GOT3 (cell line): ENCODE data around the gene TBCD.

ENCODE experiments used
- DNase-seq: peaks from one replicate; lab custom pipeline; 2025; ENCODE audit warnings: mixed read lengths; lab: John Stamatoyannopoulos, UW

The TBCD gene

GRCh38 chr17:82887255-82888164 is 135.6 kb downstream of the TBCD start:
- DNase-seq = no peak

DNA sequence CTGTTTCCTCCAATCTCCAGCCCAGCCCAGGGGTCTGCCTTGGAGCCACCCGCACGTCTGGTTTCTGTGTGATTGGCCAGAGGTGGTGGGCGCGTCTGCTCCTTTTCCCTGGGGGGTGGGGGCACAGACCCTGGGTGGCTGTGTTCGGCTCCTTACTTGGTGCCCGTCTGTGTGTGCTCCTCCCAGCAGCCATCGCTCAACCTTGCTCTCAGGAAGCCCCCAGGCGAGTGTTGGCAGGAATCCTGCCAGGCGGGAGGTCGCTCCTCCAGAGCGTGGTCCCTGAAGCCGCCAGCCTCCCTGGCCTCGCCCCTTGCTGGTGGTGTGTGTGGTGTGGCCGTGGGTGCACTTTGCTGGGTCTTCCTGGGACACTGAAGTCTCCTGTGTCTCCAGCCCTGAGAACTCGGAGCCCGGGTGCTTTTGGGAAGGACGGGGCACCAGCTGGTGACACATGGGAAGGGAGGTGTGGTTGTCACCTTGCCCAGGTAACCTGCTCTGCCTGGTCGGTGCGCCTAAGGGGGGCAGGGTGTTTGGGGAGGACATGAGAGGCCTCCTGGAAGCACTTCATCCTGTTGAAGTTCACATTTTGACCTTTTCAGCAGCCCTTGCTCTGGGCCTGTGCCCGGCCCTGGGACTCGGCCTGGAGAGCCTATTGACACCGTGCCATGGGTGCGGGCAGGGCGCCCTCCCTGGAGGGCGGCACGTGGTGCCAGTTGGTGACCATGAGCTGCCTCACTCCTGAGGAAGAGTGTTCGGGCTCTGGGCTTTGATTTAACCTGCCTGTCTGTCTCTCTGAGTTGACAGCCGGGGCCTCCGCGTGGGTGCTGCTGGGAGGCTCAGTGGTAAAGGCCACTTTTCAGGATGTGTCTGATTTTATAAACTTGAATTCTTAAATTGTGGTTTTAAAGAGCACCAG is 137.0 kb downstream of the TBCD start:
- DNase-seq = no peak

DNA sequence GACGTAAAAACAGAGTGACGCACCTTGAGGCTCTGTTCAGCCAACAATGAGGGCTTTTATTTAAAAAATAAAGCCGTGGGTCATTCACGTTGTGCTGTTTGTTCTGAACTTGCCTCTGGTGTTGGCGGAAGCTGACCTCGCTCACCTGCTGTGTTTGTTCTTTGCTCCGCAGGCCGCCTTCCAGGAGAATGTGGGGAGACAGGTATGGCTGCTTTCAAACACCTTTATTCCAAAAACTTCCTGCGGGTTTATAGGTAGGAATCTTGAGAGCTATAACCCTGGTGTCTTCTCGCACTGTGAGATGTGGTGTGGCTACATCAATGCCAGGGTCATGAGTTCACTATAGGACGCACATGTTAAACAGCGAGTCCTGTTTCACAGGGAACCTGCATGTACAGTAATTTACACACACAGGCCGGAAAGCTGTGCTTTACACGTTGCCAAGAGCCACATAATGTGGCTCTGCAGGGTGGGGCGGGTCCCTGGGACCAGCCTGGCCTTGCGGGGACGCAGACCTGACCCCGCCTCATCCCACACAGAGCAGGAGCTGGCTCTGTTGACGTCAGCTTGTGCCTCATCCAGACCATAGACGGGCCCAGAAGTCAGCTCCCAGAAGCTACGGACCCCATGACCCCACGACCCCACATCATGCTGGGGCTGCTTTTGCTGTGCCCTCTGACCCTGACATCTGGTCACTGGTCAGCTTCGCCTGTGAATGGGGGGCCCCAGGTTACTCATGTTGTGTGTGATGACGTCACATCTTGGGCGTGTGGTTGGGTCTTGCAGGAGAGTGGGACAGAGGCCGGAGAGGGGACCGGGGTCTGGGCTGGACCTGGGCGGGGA is 137.9 kb downstream of the TBCD start:
- no peak for DNase-seq

DNA sequence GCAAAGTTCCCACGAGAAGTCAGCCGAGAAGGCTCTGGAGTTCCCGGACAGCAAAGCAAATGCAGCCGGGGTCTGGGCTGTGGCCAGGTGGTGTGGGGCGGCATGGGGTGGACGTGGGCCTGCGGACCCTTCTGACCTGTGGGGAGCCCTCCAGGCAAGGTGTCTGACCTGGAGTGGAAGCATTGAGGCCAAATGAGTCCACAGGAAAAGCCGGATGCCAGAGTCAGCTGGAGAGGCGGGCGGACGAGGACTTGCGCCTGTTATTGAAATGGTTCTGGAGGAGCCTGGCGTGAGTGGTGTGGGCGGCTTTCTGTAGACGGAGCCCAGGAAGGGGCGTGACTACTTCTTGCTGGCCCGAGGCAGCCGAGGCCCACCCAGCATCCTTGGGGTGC is 138.5 kb downstream of the TBCD start:
- no peak for DNase-seq

DNA sequence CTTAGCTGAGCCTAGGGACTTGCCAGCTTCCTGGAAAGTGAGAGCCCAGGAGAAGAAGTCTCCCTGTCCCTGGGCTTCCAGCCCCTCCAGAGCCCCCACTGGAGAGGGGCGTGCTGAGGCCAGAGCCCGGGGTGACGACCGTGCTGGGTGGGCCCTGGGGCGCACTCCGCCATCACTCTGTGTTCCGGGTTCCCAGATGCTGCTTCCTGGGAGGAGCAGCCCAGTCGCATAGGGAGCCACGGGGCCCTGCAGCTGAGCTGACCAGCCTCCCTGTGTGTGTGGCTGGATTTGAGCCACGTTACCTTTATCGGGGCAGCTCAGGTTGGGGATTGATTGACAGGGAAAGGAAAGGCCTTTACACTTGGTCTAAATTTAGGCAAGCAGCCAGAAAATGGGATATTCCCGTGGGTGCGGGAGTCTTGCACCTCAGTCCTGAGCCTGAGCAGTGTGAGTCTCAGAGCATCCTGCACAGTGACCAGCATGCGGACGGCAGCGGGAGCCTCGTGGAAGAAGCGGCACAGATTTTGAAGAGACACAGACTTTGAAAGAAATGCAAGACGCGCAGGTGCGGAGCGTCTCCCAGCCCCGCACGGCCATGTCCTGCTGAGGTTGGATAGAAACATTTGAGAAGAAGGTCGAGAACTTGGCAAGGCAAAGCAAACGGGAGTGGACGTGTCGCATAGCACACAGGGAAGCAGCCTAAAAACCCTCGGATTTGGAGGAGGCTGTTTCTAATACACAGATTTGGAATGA is 139.2 kb downstream of the TBCD start:
- DNase-seq = no peak

- no peak for DNase-seq
Observed at GRCh38 chr17:82891911-82892310, 140.0 kb downstream of the TBCD start.

DNA sequence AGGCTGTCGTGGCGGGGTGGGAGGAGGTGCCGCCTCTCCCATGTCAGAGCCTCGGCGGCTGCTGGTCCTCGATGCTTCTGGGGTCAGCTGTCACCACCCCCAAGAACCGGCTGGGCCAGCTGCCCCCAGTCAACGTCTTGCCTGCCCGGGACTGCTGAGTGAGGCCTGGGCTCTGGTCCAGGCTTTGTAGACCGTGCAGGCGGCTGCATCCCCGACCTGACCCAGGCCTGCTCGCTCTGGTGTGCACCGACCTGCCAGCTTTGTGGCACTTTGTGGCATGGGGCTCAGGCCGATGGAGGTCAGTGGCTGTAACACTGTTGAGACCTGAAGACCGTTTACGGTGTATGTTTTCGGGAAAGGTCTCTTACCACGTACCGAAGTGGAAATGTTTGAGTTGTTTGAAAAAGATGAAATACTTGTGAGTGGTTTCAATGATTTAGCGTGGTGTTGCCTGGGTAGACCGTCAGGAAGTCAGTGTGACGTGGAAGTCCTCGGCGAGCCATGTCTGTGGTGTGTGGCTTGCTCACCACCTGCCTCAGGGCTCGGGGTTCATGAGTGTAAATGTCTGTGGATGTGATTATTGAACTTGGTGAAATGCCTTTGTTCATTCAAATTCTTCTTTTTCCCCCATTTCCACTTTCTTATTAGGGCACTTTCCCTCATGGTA is 141.2 kb downstream of the TBCD start:
- DNase-seq = no peak

- no peak for DNase-seq
Observed at GRCh38 chr17:82893779-82894178, 141.9 kb downstream of the TBCD start.

- DNase-seq = no peak
Observed at GRCh38 chr17:82894389-82894788, 142.5 kb downstream of the TBCD start.

DNA sequence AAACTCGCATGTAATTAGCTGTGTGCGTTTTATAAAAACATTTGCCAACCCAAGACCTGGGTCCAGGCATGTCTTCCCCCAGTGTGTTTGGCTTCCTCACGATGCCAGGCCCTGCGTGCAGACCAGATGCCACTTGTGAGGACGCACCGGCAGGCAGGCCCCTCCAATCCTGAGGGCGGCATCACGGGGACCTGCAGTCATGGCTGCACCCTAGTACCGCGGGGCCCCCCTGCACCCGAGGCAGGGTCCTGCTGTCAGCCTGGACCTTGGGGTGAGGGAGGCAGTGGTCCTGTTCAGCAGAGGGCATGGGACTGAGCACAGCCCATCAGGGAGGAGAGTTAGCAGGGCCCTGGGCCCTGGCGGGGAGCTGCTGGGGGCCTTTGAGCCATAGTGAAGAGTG is 143.2 kb downstream of the TBCD start:
- DNase-seq = no peak

DNA sequence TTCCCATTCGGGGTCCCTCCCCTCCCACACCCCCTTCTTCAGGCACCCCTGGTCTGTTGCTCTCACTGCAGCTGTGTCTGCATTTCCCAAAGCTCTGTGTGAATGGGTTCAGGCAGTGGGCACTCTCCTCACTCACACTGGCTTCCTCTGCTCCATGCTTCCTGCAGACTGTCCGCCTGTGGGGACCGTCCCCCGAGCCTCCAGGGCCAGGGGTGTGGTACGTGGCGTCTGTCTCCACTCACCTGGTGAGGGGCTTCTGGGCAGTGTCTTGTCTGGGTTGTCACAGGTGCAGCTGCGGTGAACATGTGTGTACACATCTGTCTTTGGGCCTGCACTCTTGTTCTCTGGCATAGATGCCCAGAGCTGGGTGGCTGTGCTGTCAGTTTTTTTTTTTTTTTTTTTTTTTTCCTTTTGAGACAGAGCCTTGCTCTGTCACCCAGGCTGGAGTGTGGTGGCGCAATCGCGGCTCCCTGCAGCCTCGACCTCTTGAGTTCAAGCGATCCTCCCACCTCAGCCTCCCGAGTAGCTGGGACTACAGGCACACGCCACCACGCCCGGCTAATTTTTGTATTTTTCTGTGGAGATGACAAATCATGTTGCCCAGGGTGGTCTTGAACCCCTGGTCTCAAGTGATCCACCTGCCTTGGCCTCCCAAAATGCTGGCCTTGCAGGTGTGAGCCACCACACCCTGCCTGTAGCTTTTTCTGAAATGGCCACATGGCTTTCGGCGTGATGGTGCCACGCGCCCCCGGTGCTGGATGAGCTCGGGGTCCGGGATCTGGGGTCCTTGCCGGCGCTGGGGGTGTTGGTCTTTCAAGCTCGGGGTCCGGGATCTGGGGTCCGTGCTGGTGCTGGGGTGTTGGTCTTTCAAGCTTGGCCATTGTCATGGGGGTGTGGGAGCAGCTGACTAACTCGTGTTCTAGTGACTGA is 144.5 kb downstream of the TBCD start:
- no peak for DNase-seq

- DNase-seq = no peak
Observed at GRCh38 chr17:82897514-82898249, 145.8 kb downstream of the TBCD start.

GRCh38 chr17:82898976-82899514 is 147.2 kb downstream of the TBCD start:
- DNase-seq = no peak

GRCh38 chr17:82899941-82900340 is 148.1 kb downstream of the TBCD start:
- no peak for DNase-seq

DNA sequence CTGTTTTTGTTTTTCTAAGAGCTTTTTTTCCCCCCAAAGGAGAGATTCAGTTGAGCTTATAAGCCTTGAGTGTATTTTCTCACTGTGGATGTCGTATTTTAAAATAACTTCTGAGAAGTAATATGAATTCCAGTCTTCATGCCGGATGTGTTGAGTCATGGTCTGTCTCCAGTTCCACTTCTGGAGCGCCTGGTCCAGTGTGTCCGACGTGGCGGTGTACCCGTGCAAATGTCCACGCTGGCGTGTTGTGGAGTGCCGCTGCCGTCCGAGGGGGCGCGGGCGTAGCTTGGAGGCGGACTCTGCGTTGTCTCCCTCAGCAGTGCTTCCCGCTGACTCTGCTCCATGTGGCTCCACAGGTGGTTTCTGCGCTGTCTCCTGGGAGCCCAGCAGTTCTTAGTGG is 148.9 kb downstream of the TBCD start:
- no peak for DNase-seq

GRCh38 chr17:82901356-82901755 is 149.5 kb downstream of the TBCD start:
- DNase-seq = no peak

DNA sequence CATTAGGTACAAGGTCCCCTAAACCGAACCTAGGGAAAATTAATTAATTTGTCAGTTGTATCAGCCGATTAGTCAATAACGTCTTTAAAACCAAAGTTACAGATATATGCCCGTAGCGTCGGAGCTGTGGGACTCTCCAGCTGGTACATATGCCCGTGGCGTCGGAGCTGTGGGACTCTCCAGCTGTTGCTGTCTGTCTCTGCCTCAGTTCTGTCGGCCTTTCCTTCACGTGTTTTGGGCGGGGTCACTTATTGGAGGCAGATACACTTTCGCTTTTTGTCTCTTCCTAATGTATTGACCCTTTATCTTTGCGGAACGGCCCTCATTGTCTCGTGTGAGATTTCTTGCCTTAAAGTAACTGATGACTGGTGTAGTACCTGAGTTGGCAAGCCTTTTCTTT is 150.0 kb downstream of the TBCD start:
- DNase-seq = no peak
